OCI-LY1 (cell line): ENCODE data around the gene NCAPH2.

ENCODE experiments used
- CTCF ChIP-seq: fragments of 200-600 bp; sonication (generic), shearing (Covaris generic); IDR thresholded peaks from 2 replicates; pipeline ENCODE4 v1.5.1; 2017; ENCODE audit warnings: mild to moderate bottlenecking, antibody characterized with exemption, low read length, moderate library complexity, mixed read lengths
- EZH2 ChIP-seq: fragments of 200-600 bp; sonication (generic), shearing (Covaris generic); IDR thresholded peaks from 2 replicates; pipeline ENCODE4 v1.8.0; 2017; ENCODE audit warnings: borderline replicate concordance, mixed run types, mild to moderate bottlenecking, antibody characterized with exemption, low read length, moderate library complexity, mixed read lengths

- TF ChIP-seq EZH2 (no peak), CTCF (no peak)
These were observed 46.5 kb upstream of the NCAPH2 start for GRCh38 chr22:50461536-50461935.
